ENCODE measurements around the gene CCDC87.

CCDC87 gene

GRCh38 chr11:66570850-66571180 lies 22.0 kb downstream of the CCDC87 start:
- no peak for FAIRE-seq

GRCh38 chr11:66570079-66570849 lies 22.6 kb downstream of the CCDC87 start:
- FAIRE-seq, result no peak

GRCh38 chr11:66569076-66569475 lies 23.8 kb downstream of the CCDC87 start:
- FAIRE-seq, result no peak

- no peak for FAIRE-seq
Measured at GRCh38 chr11:66568124-66568916, 24.5 kb downstream of the CCDC87 start, which contains the start of gene CTSF. TSS of gene CTSF (minus strand) at chr11:66568606. CDS start at chr11:66568486, 120 bp downstream.

GRCh38 chr11:66567787-66568123 lies 25.1 kb downstream of the CCDC87 start:
- FAIRE-seq, result no peak

- no peak for FAIRE-seq
Measured at GRCh38 chr11:66566221-66566620, 26.6 kb downstream of the CCDC87 start.

GRCh38 chr11:66564984-66565383 lies 27.9 kb downstream of the CCDC87 start:
- FAIRE-seq, result no peak

GRCh38 chr11:66564538-66564937 lies 28.3 kb downstream of the CCDC87 start:
- no peak for FAIRE-seq

GRCh38 chr11:66563832-66564231 lies 29.0 kb downstream of the CCDC87 start:
- FAIRE-seq, result no peak

GRCh38 chr11:66562907-66563583 lies 29.8 kb downstream of the CCDC87 start:
- FAIRE-seq, result no peak

- FAIRE-seq, result no peak
Measured at GRCh38 chr11:66562275-66562674, 30.6 kb downstream of the CCDC87 start.

- FAIRE-seq, result no peak
Measured at GRCh38 chr11:66561975-66562248, 31.0 kb downstream of the CCDC87 start.

GRCh38 chr11:66561178-66561974 lies 31.5 kb downstream of the CCDC87 start:
- FAIRE-seq, result no peak

GRCh38 chr11:66559866-66560676 lies 32.8 kb downstream of the CCDC87 start:
- no peak for FAIRE-seq

GRCh38 chr11:66559142-66559865 lies 33.6 kb downstream of the CCDC87 start:
- FAIRE-seq, result no peak

- FAIRE-seq, result no peak
Measured at GRCh38 chr11:66557733-66558326, 35.0 kb downstream of the CCDC87 start.

GRCh38 chr11:66556086-66556485 lies 36.8 kb downstream of the CCDC87 start:
- no peak for FAIRE-seq

GRCh38 chr11:66555416-66555815 lies 37.4 kb downstream of the CCDC87 start:
- FAIRE-seq, result no peak

GRCh38 chr11:66554602-66555001 lies 38.3 kb downstream of the CCDC87 start:
- FAIRE-seq, result no peak

GRCh38 chr11:66550887-66551286 lies 42.0 kb downstream of the CCDC87 start:
- no peak for FAIRE-seq

GRCh38 chr11:66549696-66550095 lies 43.2 kb downstream of the CCDC87 start:
- no peak for FAIRE-seq
